Measurements from ENCODE around the gene GADD45G.
A peak's percentile ranks its signal among the peaks of the same experiment; 100 is the strongest.

Gene GADD45G, protein sequence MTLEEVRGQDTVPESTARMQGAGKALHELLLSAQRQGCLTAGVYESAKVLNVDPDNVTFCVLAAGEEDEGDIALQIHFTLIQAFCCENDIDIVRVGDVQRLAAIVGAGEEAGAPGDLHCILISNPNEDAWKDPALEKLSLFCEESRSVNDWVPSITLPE

DNA sequence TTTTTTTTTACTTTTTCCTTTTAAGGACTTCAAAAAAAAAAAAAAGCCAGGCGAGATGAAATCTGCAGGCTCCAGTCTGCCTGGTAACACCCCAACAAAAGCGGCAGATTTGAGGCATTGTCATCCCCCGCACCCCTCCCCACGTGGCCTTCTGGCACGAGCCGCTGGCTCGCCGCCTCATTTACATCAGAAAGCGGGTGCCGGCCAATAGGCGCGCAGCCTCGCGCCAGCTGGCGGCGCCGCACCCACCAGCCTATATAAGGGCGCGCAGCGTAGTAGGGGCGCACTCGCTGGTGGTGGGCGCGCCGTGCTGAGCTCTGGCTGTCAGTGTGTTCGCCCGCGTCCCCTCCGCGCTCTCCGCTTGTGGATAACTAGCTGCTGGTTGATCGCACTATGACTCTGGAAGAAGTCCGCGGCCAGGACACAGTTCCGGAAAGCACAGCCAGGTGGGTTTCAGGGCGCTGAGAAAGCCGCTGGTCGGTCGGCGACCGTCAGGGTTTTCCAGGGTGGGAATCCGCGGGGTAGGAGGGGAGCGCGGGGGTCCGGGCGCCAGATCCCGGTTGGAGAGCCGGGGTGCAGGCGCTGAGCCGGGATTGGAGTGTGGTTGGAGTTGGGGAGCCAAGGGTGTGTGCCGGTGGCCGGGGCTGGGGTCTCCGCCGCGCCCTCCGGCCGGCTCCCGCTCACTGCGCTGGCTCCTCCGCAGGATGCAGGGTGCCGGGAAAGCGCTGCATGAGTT lies at the start of gene GADD45G:
GADD45G (plus strand) TSS at position 284 of the 736 bp plus-strand sequence; CDS start at position 394, 110 bp downstream.
- TF ChIP-seq JUND (IDR thresholded peaks at IDR 0.05; ENCODE audit: low read depth): no peak
- peak; percentile 83 to 91 for DNase-seq (ENCODE audit: low read depth in 1 of 2, low spot score in 1 of 2)
- in situ Hi-C loops (cut with HindIII; ENCODE audit: low pct_unique_long_range_greater_than_20kb, low sequenced_read_pairs): no loop called here

GRCh38 chr9:89555036-89555415 lies 49.8 kb upstream of the GADD45G start:
- in situ Hi-C loops (cut with HindIII; ENCODE audit: low pct_unique_long_range_greater_than_20kb, low sequenced_read_pairs): no loop called here
- DNase-seq (ENCODE audit: low read depth in 1 of 2, low spot score in 1 of 2): no peak
- no peak for TF ChIP-seq JUND (IDR thresholded peaks at IDR 0.05; ENCODE audit: low read depth)

DNA sequence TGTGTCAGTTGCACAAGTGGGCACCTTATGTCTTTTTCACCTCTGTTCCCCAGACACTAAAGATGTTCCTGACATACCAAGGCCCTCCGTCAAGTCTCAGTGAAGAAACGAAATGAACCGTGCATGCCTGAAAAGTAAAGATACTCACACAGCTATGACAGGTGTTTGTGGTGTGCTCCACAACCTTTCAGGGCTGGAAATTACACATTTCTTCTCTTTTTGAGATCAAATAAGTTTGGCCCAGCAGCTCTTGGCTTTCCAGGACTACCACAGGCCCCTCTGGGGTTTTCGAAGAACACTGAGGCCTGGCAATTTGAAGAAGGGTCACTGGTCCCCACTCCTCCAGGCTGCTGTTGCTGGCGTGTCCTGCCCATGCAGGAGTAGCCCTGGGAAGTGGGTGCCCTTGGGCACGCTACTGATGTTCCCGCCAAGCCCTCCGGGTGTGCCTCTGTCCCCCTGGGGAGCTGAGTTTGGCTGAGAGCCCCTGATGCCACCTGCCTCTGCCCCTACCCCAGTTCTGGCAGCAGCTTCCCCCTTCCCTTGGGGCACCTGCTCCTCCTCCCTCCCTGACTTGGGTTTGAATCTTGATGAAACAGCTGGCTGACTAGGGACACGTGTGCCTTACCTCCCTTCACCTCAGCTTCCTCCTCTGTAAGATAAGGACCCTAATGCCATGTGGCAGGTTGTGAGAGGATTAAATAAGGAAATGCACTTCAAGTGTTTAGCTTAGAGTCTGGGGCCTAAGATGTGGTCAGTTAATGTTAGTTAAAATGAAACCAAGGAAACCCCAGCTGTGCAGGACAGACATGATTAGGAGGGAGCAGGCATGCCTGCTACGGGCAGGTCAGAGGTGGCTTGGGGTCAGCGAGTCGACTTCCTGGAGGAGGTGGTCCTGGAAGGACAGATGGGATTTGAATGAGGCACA lies 49.1 kb upstream of the GADD45G start:
- TF ChIP-seq JUND (IDR thresholded peaks at IDR 0.05; ENCODE audit: low read depth): no peak
- DNase-seq (ENCODE audit: low read depth in 1 of 2, low spot score in 1 of 2): no peak
- in situ Hi-C loops (cut with HindIII; ENCODE audit: low pct_unique_long_range_greater_than_20kb, low sequenced_read_pairs): no loop called here

DNA sequence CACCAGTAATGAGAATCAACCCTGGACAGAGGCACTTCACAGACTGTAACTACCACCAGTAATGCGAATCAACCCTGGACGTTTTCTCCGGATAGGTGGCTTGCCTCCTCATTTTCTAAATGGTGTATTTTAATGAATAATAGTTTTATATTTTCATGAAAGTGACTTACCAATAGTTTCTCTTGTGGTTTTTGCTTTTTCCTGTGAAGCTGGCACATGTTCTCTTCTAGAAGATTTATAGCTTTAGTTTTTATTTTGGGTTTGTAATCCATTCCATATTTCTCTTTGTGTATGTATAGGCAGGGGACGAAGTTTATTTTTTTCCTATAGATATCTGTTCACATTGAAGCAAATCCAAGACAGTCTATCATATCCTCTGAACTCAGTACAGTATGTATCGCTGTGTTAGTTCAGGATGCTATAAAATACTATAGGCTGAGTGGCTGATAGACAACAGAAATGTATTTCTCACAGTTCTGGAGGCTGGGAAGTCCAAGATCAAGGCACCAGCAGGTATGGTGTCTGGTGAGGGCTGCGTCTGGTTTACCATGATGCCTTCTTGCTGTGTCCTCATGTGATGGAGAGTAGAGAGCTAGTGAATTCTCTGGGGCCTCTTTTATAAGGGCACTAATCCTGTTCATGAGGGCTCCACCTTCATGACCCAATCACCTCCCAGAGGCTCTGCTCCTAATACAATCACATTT lies 46.5 kb upstream of the GADD45G start:
- in situ Hi-C loops (cut with HindIII; ENCODE audit: low pct_unique_long_range_greater_than_20kb, low sequenced_read_pairs): no loop called here

GRCh38 chr9:89558948-89559347 lies 45.9 kb upstream of the GADD45G start:
- in situ Hi-C loops (cut with HindIII; ENCODE audit: low pct_unique_long_range_greater_than_20kb, low sequenced_read_pairs): no loop called here
- DNase-seq (ENCODE audit: low read depth in 1 of 2, low spot score in 1 of 2): no peak
- TF ChIP-seq JUND (IDR thresholded peaks at IDR 0.05; ENCODE audit: low read depth): no peak

More for the DNA sequence above, 46.5 kb upstream of the GADD45G start:
- DNase-seq (ENCODE audit: low read depth in 1 of 2, low spot score in 1 of 2): no peak
- TF ChIP-seq JUND (IDR thresholded peaks at IDR 0.05; ENCODE audit: low read depth): no peak

- no peak for DNase-seq (ENCODE audit: low read depth in 1 of 2, low spot score in 1 of 2)
- in situ Hi-C loops (cut with HindIII; ENCODE audit: low pct_unique_long_range_greater_than_20kb, low sequenced_read_pairs): no loop called here
- TF ChIP-seq JUND (IDR thresholded peaks at IDR 0.05; ENCODE audit: low read depth): no peak
Observed at GRCh38 chr9:89562186-89562814, 42.5 kb upstream of the GADD45G start.

GRCh38 chr9:89563571-89564345 lies 41.1 kb upstream of the GADD45G start:
- no peak for TF ChIP-seq JUND (IDR thresholded peaks at IDR 0.05; ENCODE audit: low read depth)
- in situ Hi-C loops (cut with HindIII; ENCODE audit: low pct_unique_long_range_greater_than_20kb, low sequenced_read_pairs): no loop called here
- DNase-seq (ENCODE audit: low read depth in 1 of 2, low spot score in 1 of 2): no peak

DNA sequence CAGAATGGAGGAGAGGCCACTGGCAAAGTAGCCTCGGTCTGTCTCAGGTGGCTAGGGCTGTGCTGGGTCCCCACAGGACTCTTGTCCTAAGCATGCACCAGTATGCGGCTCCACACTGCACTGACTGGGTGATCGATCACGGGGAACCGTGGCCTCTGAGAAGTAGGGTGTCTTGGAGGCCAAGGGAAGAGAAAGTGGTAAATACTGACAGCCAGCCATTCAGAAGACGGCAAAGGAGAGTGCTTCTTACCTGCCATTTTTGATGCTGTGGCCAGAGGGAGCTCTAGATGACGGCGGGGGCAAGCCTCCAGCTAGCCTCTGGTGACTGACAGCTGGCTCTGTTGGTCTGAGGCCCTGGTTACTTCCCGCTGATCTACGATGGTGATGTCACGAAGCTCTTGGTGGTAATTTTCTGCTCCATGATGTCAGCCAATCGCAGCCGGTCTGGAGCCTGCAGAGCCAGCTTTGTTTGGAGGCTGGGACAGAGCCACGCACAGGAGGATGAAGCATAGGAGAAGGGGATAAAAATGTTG lies 40.4 kb upstream of the GADD45G start:
- TF ChIP-seq JUND (IDR thresholded peaks at IDR 0.05; ENCODE audit: low read depth): no peak
- DNase-seq (ENCODE audit: low read depth in 1 of 2, low spot score in 1 of 2): peak; percentile 44 to 73
- in situ Hi-C loops (cut with HindIII; ENCODE audit: low pct_unique_long_range_greater_than_20kb, low sequenced_read_pairs): no loop called here

DNA sequence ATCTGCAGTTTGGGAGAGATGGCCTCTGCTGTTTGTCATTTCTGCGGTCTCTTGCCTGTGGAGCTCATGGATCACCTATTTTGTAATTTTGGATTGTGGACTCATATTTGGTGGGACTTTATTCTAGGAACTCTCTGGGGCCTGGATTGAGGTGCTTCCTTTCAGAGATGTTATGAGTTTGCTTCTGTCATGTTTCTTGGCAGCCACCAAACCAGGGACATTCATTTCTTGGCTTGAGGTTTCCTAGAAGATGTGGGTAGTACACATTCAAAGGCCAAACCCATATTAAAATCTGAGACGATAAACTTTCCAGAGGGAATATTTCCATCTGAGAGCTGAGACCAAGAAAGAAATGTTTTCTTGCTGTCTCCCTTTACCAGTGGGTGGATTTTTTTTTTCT lies 37.2 kb upstream of the GADD45G start:
- in situ Hi-C loops (cut with HindIII; ENCODE audit: low pct_unique_long_range_greater_than_20kb, low sequenced_read_pairs): no loop called here
- TF ChIP-seq JUND (IDR thresholded peaks at IDR 0.05; ENCODE audit: low read depth): no peak
- DNase-seq (ENCODE audit: low read depth in 1 of 2, low spot score in 1 of 2): no peak

GRCh38 chr9:89574309-89574708 lies 30.5 kb upstream of the GADD45G start:
- no peak for DNase-seq (ENCODE audit: low read depth in 1 of 2, low spot score in 1 of 2)
- in situ Hi-C loops (cut with HindIII; ENCODE audit: low pct_unique_long_range_greater_than_20kb, low sequenced_read_pairs): no loop called here
- TF ChIP-seq JUND (IDR thresholded peaks at IDR 0.05; ENCODE audit: low read depth): no peak

GRCh38 chr9:89576404-89576839 lies 28.4 kb upstream of the GADD45G start:
- peak; percentile 38 to 52 for DNase-seq (ENCODE audit: low read depth in 1 of 2, low spot score in 1 of 2)
- no peak for TF ChIP-seq JUND (IDR thresholded peaks at IDR 0.05; ENCODE audit: low read depth)
- in situ Hi-C loops (cut with HindIII; ENCODE audit: low pct_unique_long_range_greater_than_20kb, low sequenced_read_pairs): no loop called here

Measured in T47D (cell line).